Activated CD8-positive, alpha-beta memory T cell treated with anti-CD3 and anti-CD28 coated beads, Interleukin-2, amount 50 U/mL, for 24 hours (primary cell): ENCODE measurements around the gene FUS.
"Not testable (repeated sequence)": the region's sequence is repeated elsewhere in the genome, so short reads cannot be mapped to it uniquely, and the experiment has no call there.

ENCODE experiments used
- DNase-seq: peaks from one replicate; pipeline ENCODE4 v3.0.0-alpha.2; 2020; ENCODE audit errors: extremely low read depth

FUS gene

DNA sequence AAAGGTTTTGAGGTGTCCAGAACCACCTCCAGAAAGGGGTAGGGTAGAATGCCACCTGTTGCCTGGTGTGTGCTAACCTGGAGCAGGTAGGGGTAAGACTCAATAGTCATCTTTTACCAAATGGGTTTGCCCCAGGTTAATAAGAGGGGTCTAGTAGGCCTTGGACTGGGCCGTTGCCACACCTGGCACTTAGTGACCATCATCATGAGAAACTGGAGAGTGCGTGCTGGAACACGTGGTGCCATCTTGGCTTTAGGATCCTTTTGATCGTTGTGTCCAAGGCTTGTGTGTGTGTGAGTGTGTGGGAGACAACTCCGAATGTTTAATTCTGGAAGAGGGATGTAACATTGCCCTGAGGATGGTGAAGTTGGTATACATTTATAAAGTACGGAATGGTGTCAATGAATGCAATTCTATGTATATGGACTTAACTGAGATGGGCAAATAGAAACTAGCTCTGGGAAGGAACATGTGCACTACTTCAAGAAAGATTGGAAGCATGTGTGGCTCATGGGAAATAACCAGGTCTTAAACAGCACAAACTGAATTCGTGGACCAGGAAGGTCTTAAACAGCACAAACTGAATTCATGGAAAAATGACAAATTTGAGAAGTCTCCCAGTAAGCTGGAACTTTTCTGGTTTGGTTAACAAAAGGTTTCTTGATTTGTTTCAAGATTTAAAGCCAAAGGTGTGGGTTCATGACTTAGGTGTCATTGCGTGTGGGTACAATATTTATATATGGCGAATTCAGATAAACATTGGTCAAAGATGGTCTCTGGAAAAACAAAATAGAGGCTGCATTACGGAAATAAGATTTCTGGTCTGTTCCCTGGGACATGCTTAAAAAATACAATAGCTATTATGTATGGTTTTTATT lies 7.2 kb downstream of the FUS start:
- DNase-seq = no peak

GRCh38 chr16:31187808-31188189 lies 7.9 kb downstream of the FUS start:
- no peak for DNase-seq

- no peak for DNase-seq
Observed at GRCh38 chr16:31188450-31189411, 8.8 kb downstream of the FUS start.

DNA sequence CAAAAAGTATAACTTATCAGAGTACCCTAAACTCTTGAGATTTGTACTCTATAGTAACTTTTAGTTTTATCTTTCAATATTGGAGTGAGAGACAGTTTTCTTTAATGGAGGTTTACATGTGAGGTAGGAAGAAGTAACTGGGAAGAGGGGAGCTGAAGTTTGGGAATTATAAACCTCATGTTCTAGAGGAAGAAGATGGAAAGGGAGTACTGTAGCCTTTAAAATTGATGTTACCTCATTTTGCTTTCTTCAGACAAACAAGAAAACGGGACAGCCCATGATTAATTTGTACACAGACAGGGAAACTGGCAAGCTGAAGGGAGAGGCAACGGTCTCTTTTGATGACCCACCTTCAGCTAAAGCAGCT lies 9.5 kb downstream of the FUS start:
- DNase-seq = no peak

GRCh38 chr16:31190061-31190460 lies 10.1 kb downstream of the FUS start:
- no peak for DNase-seq

DNA sequence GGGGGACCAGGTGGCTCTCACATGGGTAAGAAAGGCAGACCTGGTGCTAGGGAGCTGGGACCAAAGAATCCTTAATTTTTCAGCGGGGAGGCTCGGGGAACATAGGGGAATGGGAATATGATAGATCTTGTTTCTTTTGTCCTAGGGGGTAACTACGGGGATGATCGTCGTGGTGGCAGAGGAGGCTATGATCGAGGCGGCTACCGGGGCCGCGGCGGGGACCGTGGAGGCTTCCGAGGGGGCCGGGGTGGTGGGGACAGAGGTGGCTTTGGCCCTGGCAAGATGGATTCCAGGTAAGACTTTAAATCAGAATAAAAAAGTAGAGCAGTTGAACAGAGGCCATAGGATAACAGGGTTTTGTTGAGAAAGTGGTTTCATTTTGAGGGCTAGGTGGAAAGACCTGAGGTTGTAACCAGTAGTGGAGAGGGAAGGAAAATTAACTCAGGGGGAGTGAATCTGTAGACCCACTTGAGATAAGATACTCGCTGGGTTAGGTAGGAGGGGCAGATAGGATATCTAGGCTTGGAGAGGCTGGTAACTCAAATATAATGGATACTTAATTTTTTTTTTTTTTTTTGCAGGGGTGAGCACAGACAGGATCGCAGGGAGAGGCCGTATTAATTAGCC lies 11.0 kb downstream of the FUS start:
- DNase-seq = no peak

GRCh38 chr16:31191697-31192428 lies 11.9 kb downstream of the FUS start:
- no peak for DNase-seq

DNA sequence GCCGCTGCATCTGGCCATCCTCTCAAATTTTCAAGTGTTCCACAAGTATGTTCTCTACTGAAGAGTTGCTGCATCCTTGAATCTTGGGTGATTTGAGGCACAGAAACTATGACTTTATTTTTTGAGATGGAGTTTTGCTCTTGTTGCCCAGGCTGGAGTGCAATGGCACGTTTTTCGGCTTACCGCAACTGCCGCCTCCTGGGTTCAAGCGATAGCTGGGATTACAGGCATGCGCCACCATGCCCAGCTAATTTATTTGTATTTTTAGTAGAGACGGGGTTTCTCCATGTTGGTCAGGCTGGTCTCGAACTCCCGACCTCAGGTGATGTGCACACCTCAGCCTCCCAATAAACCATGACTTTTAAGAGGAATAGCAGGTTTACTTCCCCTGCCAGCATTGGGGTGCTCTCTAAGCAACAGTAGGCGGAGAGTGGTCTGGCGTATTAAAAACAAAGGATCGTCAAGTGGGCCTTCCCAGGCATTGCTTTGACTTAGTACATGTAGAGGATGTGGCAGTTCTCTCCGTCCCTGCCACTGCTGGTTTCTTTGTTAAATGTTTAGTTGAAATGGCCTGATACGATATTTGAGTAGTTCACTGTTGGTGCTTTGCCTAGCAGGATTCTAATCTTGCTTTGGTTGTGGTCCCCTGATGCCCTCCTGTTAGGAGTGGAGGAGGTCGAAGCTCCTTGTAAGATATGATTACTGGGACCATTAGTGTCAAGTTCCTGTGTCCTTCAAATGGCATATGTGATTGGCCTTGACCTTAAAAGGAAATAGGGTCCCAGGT lies 13.1 kb downstream of the FUS start:
- DNase-seq = no peak

GRCh38 chr16:31193874-31194273 lies 13.9 kb downstream of the FUS start:
- DNase-seq = no peak

GRCh38 chr16:31194898-31195297 lies 15.0 kb downstream of the FUS start:
- DNase-seq = no peak

GRCh38 chr16:31195861-31196260 lies 15.9 kb downstream of the FUS start:
- DNase-seq = not testable (repeated sequence)

DNA sequence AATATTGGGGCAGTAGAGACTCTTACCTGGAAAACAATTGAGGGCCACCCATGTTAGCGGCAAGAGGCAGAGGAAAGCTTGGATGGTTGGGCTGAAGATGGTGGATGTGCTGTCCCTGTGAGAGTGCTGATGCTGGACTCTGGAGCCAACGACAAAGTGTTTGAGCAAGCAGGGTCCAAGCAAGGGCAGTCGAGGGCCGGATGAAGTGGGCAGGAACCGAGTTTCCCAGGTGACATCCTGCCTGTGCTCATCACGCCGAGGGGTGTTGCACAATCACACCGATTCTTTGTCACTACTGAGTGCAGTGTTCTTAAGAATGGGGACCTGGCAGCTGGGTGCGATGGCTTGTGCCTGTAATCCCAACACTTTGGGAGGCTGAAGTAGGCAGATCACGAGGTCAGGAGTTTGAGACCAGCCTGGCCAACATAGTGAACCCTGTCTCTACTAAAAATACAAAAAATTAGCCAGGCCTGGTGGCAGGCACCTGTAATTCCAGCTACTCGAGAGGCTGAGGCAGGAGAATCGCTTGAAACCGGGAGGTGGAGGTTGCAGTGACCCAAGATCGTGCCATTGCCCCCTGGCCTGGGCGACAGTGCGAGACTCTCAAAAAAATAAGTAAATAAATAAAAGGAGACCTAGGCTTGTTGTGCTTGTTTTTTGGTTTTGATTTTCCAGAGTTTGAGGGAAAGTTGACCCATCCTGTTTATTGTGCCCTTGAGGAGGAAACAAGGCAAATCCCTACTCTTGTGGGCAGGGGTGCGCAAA lies 16.6 kb downstream of the FUS start:
- no peak for DNase-seq

DNA sequence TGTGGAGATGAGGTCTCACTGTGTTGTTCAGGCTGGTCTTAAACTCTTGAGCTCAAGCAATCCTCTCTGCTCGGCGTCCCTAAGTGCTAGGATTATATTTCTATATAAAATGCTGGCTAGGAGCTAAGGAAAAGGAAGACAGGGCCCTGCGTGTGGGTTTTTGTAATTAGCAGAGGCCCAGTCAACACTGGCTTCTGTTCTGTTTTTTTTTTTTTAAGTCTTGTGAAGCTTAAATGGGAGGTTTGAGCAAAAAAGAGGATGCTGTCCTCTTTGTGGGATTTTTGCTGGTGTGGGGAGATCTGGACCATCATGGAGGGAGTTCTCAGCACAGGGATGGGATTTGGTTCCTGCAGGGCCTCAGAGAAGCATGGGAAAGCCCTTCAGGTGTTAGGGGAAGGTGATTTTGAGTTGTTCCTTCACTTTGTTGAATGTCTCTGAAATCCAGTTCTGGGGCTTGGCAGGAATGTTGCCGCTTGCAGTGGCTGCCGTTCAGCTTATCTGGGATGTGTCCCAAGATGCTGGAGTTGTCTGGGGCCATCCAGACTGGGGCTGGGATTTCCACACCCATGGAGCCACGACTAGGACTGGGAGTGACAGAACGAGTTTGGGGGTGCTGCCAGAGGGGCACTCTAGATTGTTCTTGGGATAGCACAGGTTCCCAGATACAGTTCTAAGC lies 18.4 kb downstream of the FUS start:
- no peak for DNase-seq

- DNase-seq = no peak
Observed at GRCh38 chr16:31199430-31200041, 19.6 kb downstream of the FUS start.

- not testable (repeated sequence) for DNase-seq
Observed at GRCh38 chr16:31200111-31200510, 20.2 kb downstream of the FUS start.

- DNase-seq = no peak
Observed at GRCh38 chr16:31200821-31201568, 21.1 kb downstream of the FUS start.

GRCh38 chr16:31201582-31202413 lies 21.9 kb downstream of the FUS start:
- DNase-seq = no peak
